ENCODE results near the gene TES.
A peak's percentile ranks its signal among the peaks of the same experiment; 100 is the strongest.
"Not testable (repeated sequence)": the region's sequence is repeated elsewhere in the genome, so short reads cannot be mapped to it uniquely, and the experiment has no call there.

The TES gene

GRCh38 chr7:116240024-116240668 is 29.8 kb downstream of the TES start:
- TF ChIP-seq, protein P1, sequence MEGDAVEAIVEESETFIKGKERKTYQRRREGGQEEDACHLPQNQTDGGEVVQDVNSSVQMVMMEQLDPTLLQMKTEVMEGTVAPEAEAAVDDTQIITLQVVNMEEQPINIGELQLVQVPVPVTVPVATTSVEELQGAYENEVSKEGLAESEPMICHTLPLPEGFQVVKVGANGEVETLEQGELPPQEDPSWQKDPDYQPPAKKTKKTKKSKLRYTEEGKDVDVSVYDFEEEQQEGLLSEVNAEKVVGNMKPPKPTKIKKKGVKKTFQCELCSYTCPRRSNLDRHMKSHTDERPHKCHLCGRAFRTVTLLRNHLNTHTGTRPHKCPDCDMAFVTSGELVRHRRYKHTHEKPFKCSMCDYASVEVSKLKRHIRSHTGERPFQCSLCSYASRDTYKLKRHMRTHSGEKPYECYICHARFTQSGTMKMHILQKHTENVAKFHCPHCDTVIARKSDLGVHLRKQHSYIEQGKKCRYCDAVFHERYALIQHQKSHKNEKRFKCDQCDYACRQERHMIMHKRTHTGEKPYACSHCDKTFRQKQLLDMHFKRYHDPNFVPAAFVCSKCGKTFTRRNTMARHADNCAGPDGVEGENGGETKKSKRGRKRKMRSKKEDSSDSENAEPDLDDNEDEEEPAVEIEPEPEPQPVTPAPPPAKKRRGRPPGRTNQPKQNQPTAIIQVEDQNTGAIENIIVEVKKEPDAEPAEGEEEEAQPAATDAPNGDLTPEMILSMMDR (conservative IDR thresholded peaks at IDR 0.05; ENCODE audit: low read depth, low read length): no peak
- no peak overlapping the region for H3K4me3 ChIP-seq (ENCODE audit: low read length)
- no peak for DNase-seq (ENCODE audit: low read depth)

DNA sequence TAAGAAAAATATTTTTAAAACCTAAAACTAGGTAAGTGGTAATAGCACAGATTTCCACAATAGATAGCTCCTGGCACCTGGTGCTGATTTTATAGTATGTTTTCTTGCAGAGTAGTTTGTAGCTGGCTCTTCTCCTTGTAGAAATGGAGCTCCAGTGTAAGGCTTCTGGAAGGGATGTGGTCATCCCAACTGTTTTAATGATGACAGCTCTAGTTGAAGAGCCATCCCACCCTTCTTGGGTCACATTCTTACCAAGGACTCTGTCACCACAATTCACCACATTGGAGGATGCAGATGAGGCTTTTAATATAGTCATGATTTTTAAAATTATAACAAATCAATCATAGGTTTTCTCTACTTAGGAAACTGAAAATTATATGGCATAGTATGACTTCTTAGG is 31.0 kb downstream of the TES start:
- no peak for DNase-seq (ENCODE audit: low read depth)
- TF ChIP-seq, protein P1 (conservative IDR thresholded peaks at IDR 0.05; ENCODE audit: low read depth, low read length): no peak

GRCh38 chr7:116242178-116242577 is 31.8 kb downstream of the TES start:
- DNase-seq (ENCODE audit: low read depth): no peak
- H3K4me3 ChIP-seq (ENCODE audit: low read length): no peak overlapping the region
- TF ChIP-seq, protein P1 (conservative IDR thresholded peaks at IDR 0.05; ENCODE audit: low read depth, low read length): no peak

More for the DNA sequence above, 31.0 kb downstream of the TES start:
- no peak overlapping the region for H3K4me3 ChIP-seq (ENCODE audit: low read length)

DNA sequence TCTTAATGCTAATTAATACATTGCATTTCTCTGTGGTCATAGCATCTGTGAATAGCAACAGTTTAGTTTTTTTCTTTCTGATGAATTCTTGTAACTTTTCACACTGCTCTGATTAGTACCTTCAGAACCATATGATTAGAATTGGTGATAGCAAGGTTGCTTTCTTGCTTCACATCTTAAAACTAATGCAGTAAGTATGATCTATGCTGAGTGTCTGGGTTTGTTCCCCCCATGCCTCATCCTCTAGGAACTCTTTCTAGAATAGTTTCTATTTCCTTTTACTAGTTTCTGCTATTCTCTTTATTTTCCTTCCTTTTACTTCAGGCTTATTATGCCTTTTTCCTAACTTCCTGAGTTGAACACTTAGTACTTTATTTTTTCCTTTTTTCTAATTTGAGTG is 32.4 kb downstream of the TES start:
- TF ChIP-seq, protein P1 (conservative IDR thresholded peaks at IDR 0.05; ENCODE audit: low read depth, low read length): no peak
- DNase-seq (ENCODE audit: low read depth): no peak
- H3K4me3 ChIP-seq (ENCODE audit: low read length): no peak overlapping the region

DNA sequence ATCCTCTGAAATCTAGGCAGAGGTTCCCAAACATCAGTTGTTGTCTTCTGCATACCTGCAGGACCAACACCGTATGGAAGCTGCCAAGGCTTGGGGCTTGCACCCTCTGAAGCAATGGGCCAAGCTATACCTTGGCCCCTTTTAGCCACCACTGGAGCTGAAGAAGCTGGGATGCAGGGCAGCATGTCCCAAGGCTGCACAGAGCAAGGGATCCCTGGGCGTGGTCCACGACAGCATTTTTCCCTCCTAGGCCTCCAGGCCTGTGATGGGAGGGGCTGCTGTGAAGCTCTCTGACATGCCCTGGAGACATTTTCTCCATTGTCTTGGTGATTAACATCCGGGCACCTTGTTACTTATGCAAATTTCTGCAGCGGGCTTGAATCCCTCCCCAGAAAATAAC is 34.5 kb downstream of the TES start:
- not testable (repeated sequence) for H3K4me3 ChIP-seq (ENCODE audit: low read length); DNase-seq (ENCODE audit: low read depth)

DNA sequence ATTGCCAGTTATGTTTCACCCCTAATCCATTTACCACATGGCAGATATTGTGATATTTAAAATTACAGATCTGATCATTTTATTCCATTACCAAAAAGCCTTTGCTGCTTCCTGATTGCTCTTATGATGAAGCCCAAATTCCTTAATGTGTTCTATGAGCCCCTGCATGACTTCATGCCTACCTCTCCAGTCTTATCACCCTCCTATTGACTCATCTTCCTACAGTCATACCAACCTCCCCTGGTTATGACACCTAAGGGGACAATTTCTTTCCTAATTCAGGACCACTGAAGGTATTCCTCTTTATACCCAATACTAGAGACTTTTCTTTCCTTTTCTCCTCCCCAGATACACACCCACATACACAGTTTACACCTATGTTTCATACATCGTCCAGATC is 36.0 kb downstream of the TES start:
- TF ChIP-seq, protein P1 (conservative IDR thresholded peaks at IDR 0.05; ENCODE audit: low read depth, low read length): no peak
- H3K4me3 ChIP-seq (ENCODE audit: low read length): no peak overlapping the region
- DNase-seq (ENCODE audit: low read depth): no peak

DNA sequence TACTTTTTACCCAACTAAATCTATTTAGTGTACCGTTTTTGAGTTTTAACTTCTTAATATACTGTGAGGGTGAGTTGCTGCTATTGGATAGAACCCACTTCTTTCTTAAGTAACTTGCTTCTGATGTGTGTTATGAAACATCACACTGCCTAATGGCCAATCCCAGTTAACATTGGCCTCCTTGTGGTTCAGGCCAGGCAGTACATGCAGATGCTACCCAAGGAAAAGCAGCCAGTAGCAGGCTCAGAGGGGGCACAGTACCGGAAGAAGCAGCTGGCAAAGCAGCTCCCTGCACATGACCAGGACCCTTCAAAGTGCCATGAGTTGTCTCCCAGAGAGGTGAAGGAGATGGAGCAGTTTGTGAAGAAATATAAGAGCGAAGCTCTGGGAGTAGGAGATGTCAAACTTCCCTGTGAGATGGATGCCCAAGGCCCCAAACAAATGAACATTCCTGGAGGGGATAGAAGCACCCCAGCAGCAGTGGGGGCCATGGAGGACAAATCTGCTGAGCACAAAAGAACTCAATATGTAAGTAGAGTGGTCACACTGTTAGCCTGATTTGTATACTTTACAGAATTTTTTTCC is 39.7 kb downstream of the TES start:
- DNase-seq (ENCODE audit: low read depth): no peak
- TF ChIP-seq, protein P1 (conservative IDR thresholded peaks at IDR 0.05; ENCODE audit: low read depth, low read length): peak; percentile 69
- no peak overlapping the region for H3K4me3 ChIP-seq (ENCODE audit: low read length)
